ENCODE data around the gene ZNF277.
"Not testable (repeated sequence)": the region's sequence is repeated elsewhere in the genome, so short reads cannot be mapped to it uniquely, and the experiment has no call there.

ZNF277 gene

GRCh38 chr7:112302566-112302965 is 96.1 kb downstream of the ZNF277 start:
- no peaks in the 10 kb centered on the region for H3K9me3 ChIP-seq (ENCODE audit: insufficient read depth, low read depth, low read length)
- no peak overlapping the region for H3K4me3 ChIP-seq (ENCODE audit: low read length)
- no peak overlapping the region for H3K9ac ChIP-seq (ENCODE audit: low read depth, low read length)
- no peaks in the 10 kb centered on the region for H3K27me3 ChIP-seq (ENCODE audit: insufficient read depth, low read length)
- no peaks in the 10 kb centered on the region; the same call in 1 of the 2 replicates for H3K36me3 ChIP-seq (ENCODE audit: insufficient read depth, low read depth, low read length)
- no peak overlapping the region for H3K27ac ChIP-seq (ENCODE audit: low read length)
- H3K4me1 ChIP-seq (ENCODE audit: insufficient read depth, low read length), result no peaks in the 10 kb centered on the region

GRCh38 chr7:112306903-112307302 is 100.4 kb downstream of the ZNF277 start:
- no peak overlapping the region for H3K27ac ChIP-seq (ENCODE audit: low read length)
- no peak overlapping the region for H3K9ac ChIP-seq (ENCODE audit: low read depth, low read length)
- H3K27me3 ChIP-seq (ENCODE audit: insufficient read depth, low read length), result no peaks in the 10 kb centered on the region
- H3K4me3 ChIP-seq (ENCODE audit: low read length), result no peak overlapping the region
- H3K36me3 ChIP-seq (ENCODE audit: insufficient read depth, low read depth, low read length), result peaks cover 13% of the 10 kb centered on the region; the same call in 1 of the 2 replicates
- H3K9me3 ChIP-seq (ENCODE audit: insufficient read depth, low read depth, low read length), result peaks cover 12% of the 10 kb centered on the region
- H3K4me1 ChIP-seq (ENCODE audit: insufficient read depth, low read length), result no peaks in the 10 kb centered on the region

GRCh38 chr7:112307506-112307905 is 101.0 kb downstream of the ZNF277 start:
- Histone ChIP-seq H3K9me3 (ENCODE audit: insufficient read depth, low read depth, low read length) (peaks cover 12% of the 10 kb centered on the region), H3K27ac (ENCODE audit: low read length) (no peak overlapping the region), H3K4me1 (ENCODE audit: insufficient read depth, low read length) (no peaks in the 10 kb centered on the region), H3K27me3 (ENCODE audit: insufficient read depth, low read length) (no peaks in the 10 kb centered on the region), H3K36me3 (ENCODE audit: insufficient read depth, low read depth, low read length) (peaks cover 13% of the 10 kb centered on the region; the same call in 1 of the 2 replicates), H3K4me3 (ENCODE audit: low read length) (no peak overlapping the region), H3K9ac (ENCODE audit: low read depth, low read length) (no peak overlapping the region)

- no peaks in the 10 kb centered on the region for H3K4me1 ChIP-seq (ENCODE audit: insufficient read depth, low read length)
- H3K27ac ChIP-seq (ENCODE audit: low read length), result no peak overlapping the region
- H3K36me3 ChIP-seq (ENCODE audit: insufficient read depth, low read depth, low read length), result peaks cover 13% of the 10 kb centered on the region; the same call in 1 of the 2 replicates
- peaks cover 12% of the 10 kb centered on the region for H3K9me3 ChIP-seq (ENCODE audit: insufficient read depth, low read depth, low read length)
- no peaks in the 10 kb centered on the region for H3K27me3 ChIP-seq (ENCODE audit: insufficient read depth, low read length)
- no peak overlapping the region for H3K4me3 ChIP-seq (ENCODE audit: low read length)
- H3K9ac ChIP-seq (ENCODE audit: low read depth, low read length), result no peak overlapping the region
Observed at GRCh38 chr7:112308974-112309373, 102.5 kb downstream of the ZNF277 start.

- not testable (repeated sequence) for H3K4me3 ChIP-seq (ENCODE audit: low read length); H3K4me1 ChIP-seq (ENCODE audit: insufficient read depth, low read length); H3K9me3 ChIP-seq (ENCODE audit: insufficient read depth, low read depth, low read length); H3K9ac ChIP-seq (ENCODE audit: low read depth, low read length); H3K27ac ChIP-seq (ENCODE audit: low read length); H3K27me3 ChIP-seq (ENCODE audit: insufficient read depth, low read length)
- peaks cover 19% of the 10 kb centered on the region; the same call in 1 of the 2 replicates for H3K36me3 ChIP-seq (ENCODE audit: insufficient read depth, low read depth, low read length)
Observed at GRCh38 chr7:112316803-112317202, 110.3 kb downstream of the ZNF277 start.

GRCh38 chr7:112322070-112322469 is 115.6 kb downstream of the ZNF277 start:
- Histone ChIP-seq H3K4me1 (ENCODE audit: insufficient read depth, low read length) (no peaks in the 10 kb centered on the region), H3K36me3 (ENCODE audit: insufficient read depth, low read depth, low read length) (peaks cover 48% of the 10 kb centered on the region), H3K9ac (ENCODE audit: low read depth, low read length) (no peak overlapping the region), H3K4me3 (ENCODE audit: low read length) (no peak overlapping the region), H3K27me3 (ENCODE audit: insufficient read depth, low read length) (no peaks in the 10 kb centered on the region), H3K27ac (ENCODE audit: low read length) (no peak overlapping the region), H3K9me3 (ENCODE audit: insufficient read depth, low read depth, low read length) (no peaks in the 10 kb centered on the region)

- Histone ChIP-seq H3K9me3 (ENCODE audit: insufficient read depth, low read depth, low read length) (no peaks in the 10 kb centered on the region), H3K36me3 (ENCODE audit: insufficient read depth, low read depth, low read length) (peaks cover 42% of the 10 kb centered on the region), H3K4me3 (ENCODE audit: low read length) (no peak overlapping the region), H3K27me3 (ENCODE audit: insufficient read depth, low read length) (no peaks in the 10 kb centered on the region), H3K4me1 (ENCODE audit: insufficient read depth, low read length) (peaks cover 13% of the 10 kb centered on the region), H3K27ac (ENCODE audit: low read length) (no peak overlapping the region), H3K9ac (ENCODE audit: low read depth, low read length) (no peak overlapping the region)
Observed at GRCh38 chr7:112327566-112327965, 121.1 kb downstream of the ZNF277 start.

- peak overlapping the region; percentile 5 for H3K27ac ChIP-seq (ENCODE audit: low read length)
- H3K4me3 ChIP-seq (ENCODE audit: low read length), result no peak overlapping the region
- H3K4me1 ChIP-seq (ENCODE audit: insufficient read depth, low read length), result peaks cover 16% of the 10 kb centered on the region
- no peaks in the 10 kb centered on the region for H3K27me3 ChIP-seq (ENCODE audit: insufficient read depth, low read length)
- H3K9me3 ChIP-seq (ENCODE audit: insufficient read depth, low read depth, low read length), result no peaks in the 10 kb centered on the region
- peaks cover 22% of the 10 kb centered on the region for H3K36me3 ChIP-seq (ENCODE audit: insufficient read depth, low read depth, low read length)
- H3K9ac ChIP-seq (ENCODE audit: low read depth, low read length), result no peak overlapping the region
Observed at GRCh38 chr7:112331492-112331891, 125.0 kb downstream of the ZNF277 start.

GRCh38 chr7:112334366-112334765 is 127.9 kb downstream of the ZNF277 start:
- peaks cover 30% of the 10 kb centered on the region for H3K4me1 ChIP-seq (ENCODE audit: insufficient read depth, low read length)
- H3K4me3 ChIP-seq (ENCODE audit: low read length), result no peak overlapping the region
- no peak overlapping the region for H3K27ac ChIP-seq (ENCODE audit: low read length)
- no peak overlapping the region for H3K9ac ChIP-seq (ENCODE audit: low read depth, low read length)
- peaks cover 11% of the 10 kb centered on the region for H3K36me3 ChIP-seq (ENCODE audit: insufficient read depth, low read depth, low read length)
- no peaks in the 10 kb centered on the region for H3K27me3 ChIP-seq (ENCODE audit: insufficient read depth, low read length)
- no peaks in the 10 kb centered on the region for H3K9me3 ChIP-seq (ENCODE audit: insufficient read depth, low read depth, low read length)

- Histone ChIP-seq H3K27me3 (ENCODE audit: insufficient read depth, low read length) (no peaks in the 10 kb centered on the region), H3K9ac (ENCODE audit: low read depth, low read length) (no peak overlapping the region), H3K9me3 (ENCODE audit: insufficient read depth, low read depth, low read length) (no peaks in the 10 kb centered on the region), H3K36me3 (ENCODE audit: insufficient read depth, low read depth, low read length) (peaks cover 22% of the 10 kb centered on the region), H3K4me1 (ENCODE audit: insufficient read depth, low read length) (peaks cover 28% of the 10 kb centered on the region), H3K4me3 (ENCODE audit: low read length) (no peak overlapping the region), H3K27ac (ENCODE audit: low read length) (no peak overlapping the region)
Observed at GRCh38 chr7:112336261-112336660, 129.8 kb downstream of the ZNF277 start.

- Histone ChIP-seq H3K36me3 (ENCODE audit: insufficient read depth, low read depth, low read length) (peaks cover 30% of the 10 kb centered on the region), H3K27ac (ENCODE audit: low read length) (no peak overlapping the region), H3K4me3 (ENCODE audit: low read length) (no peak overlapping the region), H3K9me3 (ENCODE audit: insufficient read depth, low read depth, low read length) (no peaks in the 10 kb centered on the region), H3K9ac (ENCODE audit: low read depth, low read length) (no peak overlapping the region), H3K27me3 (ENCODE audit: insufficient read depth, low read length) (no peaks in the 10 kb centered on the region), H3K4me1 (ENCODE audit: insufficient read depth, low read length) (peaks cover 20% of the 10 kb centered on the region)
Observed at GRCh38 chr7:112336936-112337576, 130.6 kb downstream of the ZNF277 start.

GRCh38 chr7:112337892-112338291 is 131.4 kb downstream of the ZNF277 start:
- Histone ChIP-seq H3K9me3 (ENCODE audit: insufficient read depth, low read depth, low read length) (no peaks in the 10 kb centered on the region), H3K36me3 (ENCODE audit: insufficient read depth, low read depth, low read length) (peaks cover 38% of the 10 kb centered on the region), H3K9ac (ENCODE audit: low read depth, low read length) (no peak overlapping the region), H3K27ac (ENCODE audit: low read length) (no peak overlapping the region), H3K4me1 (ENCODE audit: insufficient read depth, low read length) (peaks cover 17% of the 10 kb centered on the region), H3K4me3 (ENCODE audit: low read length) (no peak overlapping the region), H3K27me3 (ENCODE audit: insufficient read depth, low read length) (no peaks in the 10 kb centered on the region)
